Measurements from ENCODE around the gene FHL1. TPM values are rescaled to one million over a fixed set of nuclear protein-coding genes. Genes with fewer than 3 reads are reported as not detected.

FHL1 gene
- total RNA-seq, 1 experiment from 2014 or later: 15.8 TPM

DNA sequence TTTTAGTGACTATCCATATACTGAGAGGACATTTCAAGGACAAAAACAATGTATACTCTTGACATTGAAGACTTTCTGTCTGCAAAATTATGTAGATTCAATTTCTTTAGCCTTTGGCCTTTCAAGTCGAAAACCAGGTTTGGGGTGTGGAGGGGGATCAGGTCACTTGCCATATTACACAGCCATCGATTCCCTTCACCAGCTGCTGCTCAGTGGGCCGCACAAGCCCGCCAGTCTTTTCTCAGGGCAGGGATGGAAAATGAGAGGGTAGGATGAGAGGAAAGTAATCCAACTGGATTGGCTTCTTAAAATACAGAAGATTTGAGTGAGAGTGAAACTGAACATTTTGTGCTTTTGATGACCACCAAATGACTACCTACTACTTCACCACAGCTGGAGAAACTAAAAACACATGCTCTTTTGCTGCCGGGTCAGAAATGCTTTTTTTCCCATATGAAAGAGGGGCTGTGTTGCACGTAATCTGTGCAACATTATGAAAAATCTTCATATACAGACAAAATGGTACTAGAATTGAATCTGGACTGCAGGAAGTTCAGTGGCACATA, 51.4 kb downstream of the FHL1 start:
- in situ Hi-C loops (cut with HindIII; ENCODE audit: low pct_unique_long_range_greater_than_20kb, low sequenced_read_pairs): no loop called here
- no peak for DNase-seq (ENCODE audit: low read depth, low spot score)

DNA sequence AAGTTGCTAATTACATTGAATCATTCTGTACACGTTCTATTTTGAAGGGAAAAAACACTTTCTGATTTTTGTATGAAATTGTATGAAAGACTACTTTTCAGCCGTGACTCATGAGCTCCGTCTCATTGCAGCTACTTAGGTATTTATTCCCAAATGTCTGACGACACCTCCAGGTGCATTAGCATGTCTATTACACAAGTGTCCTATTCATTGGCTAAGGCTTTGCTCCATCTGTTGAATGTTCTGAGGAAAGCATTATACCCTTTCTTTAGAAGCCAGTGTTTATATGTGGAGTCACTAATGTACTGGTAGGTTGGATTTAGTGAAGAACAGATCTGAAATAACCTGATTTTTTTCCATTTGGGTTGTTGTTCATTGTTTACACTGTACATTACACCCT, 52.0 kb downstream of the FHL1 start:
- in situ Hi-C loops (cut with HindIII; ENCODE audit: low pct_unique_long_range_greater_than_20kb, low sequenced_read_pairs): no loop called here
- DNase-seq (ENCODE audit: low read depth, low spot score): no peak

DNA sequence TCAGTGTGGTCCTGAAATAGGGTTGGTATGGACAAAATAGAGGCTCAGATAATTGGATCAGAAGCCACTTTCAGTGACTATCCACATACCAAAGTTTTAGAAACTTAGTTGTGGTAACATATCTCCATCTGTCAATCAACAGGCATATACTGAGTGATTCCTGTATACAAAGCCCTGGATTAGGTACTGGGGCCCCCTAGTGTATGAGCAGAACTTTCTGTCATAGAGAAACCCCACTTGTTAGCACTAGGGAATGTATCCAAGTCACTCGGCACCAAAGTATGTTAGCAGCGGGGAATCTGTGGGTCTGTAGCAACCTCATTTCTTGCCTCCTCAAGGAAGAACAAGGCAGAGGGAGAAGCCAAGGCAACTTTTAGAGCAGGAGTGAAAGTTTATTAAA, 53.1 kb downstream of the FHL1 start:
- in situ Hi-C loops (cut with HindIII; ENCODE audit: low pct_unique_long_range_greater_than_20kb, low sequenced_read_pairs): no loop called here
- DNase-seq (ENCODE audit: low read depth, low spot score): peak; percentile 62

GRCh38 chrX:136201601-136202000, 54.3 kb downstream of the FHL1 start:
- in situ Hi-C loops (cut with HindIII; ENCODE audit: low pct_unique_long_range_greater_than_20kb, low sequenced_read_pairs): no loop called here
- DNase-seq (ENCODE audit: low read depth, low spot score): no peak

- in situ Hi-C loops (cut with HindIII; ENCODE audit: low pct_unique_long_range_greater_than_20kb, low sequenced_read_pairs): no loop called here
- no peak for DNase-seq (ENCODE audit: low read depth, low spot score)
Measured at GRCh38 chrX:136202889-136203288, 55.6 kb downstream of the FHL1 start.

- no peak for DNase-seq (ENCODE audit: low read depth, low spot score)
- in situ Hi-C loops (cut with HindIII; ENCODE audit: low pct_unique_long_range_greater_than_20kb, low sequenced_read_pairs): no loop called here
Measured at GRCh38 chrX:136203438-136203837, 56.1 kb downstream of the FHL1 start.

- no peak for DNase-seq (ENCODE audit: low read depth, low spot score)
- in situ Hi-C loops (cut with HindIII; ENCODE audit: low pct_unique_long_range_greater_than_20kb, low sequenced_read_pairs): no loop called here
Measured at GRCh38 chrX:136203951-136204350, 56.6 kb downstream of the FHL1 start.

DNA sequence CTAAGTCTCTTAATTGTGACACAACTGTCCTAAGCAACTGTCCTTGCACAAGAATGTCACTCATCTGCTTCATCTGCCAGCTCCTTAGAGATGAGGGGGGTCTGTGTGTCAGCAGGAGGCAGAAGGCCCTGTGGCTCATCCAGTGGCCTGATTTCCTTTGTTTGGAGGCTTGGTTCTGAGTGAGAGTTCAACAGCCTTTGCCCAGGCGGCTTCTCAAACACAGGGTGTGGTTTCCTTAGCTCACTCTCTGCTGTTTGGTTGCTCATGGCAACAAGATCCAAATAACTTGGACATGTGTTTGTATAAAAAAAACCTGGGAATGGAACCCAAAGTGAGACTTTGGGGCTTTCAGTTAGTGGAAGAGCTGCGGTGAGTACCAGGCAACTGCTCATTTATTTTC, 57.2 kb downstream of the FHL1 start:
- in situ Hi-C loops (cut with HindIII; ENCODE audit: low pct_unique_long_range_greater_than_20kb, low sequenced_read_pairs): no loop called here

DNA sequence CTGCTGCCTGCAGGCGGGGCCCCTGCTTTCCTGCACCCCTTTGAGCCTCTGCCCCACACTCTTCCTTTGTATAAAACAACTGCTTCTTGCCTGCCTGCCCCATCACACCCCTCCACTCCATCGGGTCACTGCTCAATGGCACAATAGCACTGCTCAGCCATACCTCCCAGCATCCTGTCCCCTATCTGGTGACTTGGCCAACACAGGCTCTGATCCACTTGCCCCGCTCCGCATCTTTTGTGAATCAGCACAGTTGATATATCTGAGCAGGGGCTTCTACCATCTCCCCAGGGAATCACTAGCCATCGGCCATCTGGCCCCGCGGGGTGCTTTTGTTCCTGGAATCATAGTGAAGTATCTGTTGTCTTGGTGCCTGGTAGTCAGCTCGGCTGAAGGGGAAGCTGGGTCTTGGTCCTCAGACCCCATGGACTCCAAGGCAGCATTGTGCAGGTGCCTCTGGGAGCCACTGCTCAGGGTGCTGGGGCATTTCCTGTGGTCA, 58.6 kb downstream of the FHL1 start:
- in situ Hi-C loops (cut with HindIII; ENCODE audit: low pct_unique_long_range_greater_than_20kb, low sequenced_read_pairs): no loop called here

More for the DNA sequence above, 57.2 kb downstream of the FHL1 start:
- no peak for DNase-seq (ENCODE audit: low read depth, low spot score)

GRCh38 chrX:136206916-136207315, 59.6 kb downstream of the FHL1 start:
- in situ Hi-C loops (cut with HindIII; ENCODE audit: low pct_unique_long_range_greater_than_20kb, low sequenced_read_pairs): no loop called here
- DNase-seq (ENCODE audit: low read depth, low spot score): no peak

More for the DNA sequence above, 58.6 kb downstream of the FHL1 start:
- DNase-seq (ENCODE audit: low read depth, low spot score): no peak

- in situ Hi-C loops (cut with HindIII; ENCODE audit: low pct_unique_long_range_greater_than_20kb, low sequenced_read_pairs): no loop called here
- DNase-seq (ENCODE audit: low read depth, low spot score): no peak
Measured at GRCh38 chrX:136207546-136207945, 60.2 kb downstream of the FHL1 start.

- in situ Hi-C loops (cut with HindIII; ENCODE audit: low pct_unique_long_range_greater_than_20kb, low sequenced_read_pairs): no loop called here
Measured at GRCh38 chrX:136209016-136209738, 61.8 kb downstream of the FHL1 start.

GRCh38 chrX:136209751-136210150, 62.4 kb downstream of the FHL1 start:
- in situ Hi-C loops (cut with HindIII; ENCODE audit: low pct_unique_long_range_greater_than_20kb, low sequenced_read_pairs): no loop called here
- DNase-seq (ENCODE audit: low read depth, low spot score): no peak

More at GRCh38 chrX:136209016-136209738, 61.8 kb downstream of the FHL1 start:
- DNase-seq (ENCODE audit: low read depth, low spot score): peak; percentile 69

DNA sequence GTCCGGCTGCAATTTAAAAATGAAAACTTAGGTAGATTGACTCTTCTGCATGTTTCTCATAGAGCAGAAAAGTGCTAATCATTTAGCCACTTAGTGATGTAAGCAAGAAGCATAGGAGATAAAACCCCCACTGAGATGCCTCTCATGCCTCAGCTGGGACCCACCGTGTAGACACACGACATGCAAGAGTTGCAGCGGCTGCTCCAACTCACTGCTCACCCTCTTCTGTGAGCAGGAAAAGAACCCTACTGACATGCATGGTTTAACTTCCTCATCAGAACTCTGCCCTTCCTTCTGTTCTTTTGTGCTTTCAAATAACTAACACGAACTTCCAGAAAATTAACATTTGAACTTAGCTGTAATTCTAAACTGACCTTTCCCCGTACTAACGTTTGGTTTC, 62.9 kb downstream of the FHL1 start:
- in situ Hi-C loops (cut with HindIII; ENCODE audit: low pct_unique_long_range_greater_than_20kb, low sequenced_read_pairs): no loop called here
- DNase-seq (ENCODE audit: low read depth, low spot score): no peak

GRCh38 chrX:136210806-136211205, 63.5 kb downstream of the FHL1 start:
- in situ Hi-C loops (cut with HindIII; ENCODE audit: low pct_unique_long_range_greater_than_20kb, low sequenced_read_pairs): no loop called here
- DNase-seq (ENCODE audit: low read depth, low spot score): no peak

GRCh38 chrX:136211766-136212556, 64.6 kb downstream of the FHL1 start:
- no peak for DNase-seq (ENCODE audit: low read depth, low spot score)
- in situ Hi-C loops (cut with HindIII; ENCODE audit: low pct_unique_long_range_greater_than_20kb, low sequenced_read_pairs): no loop called here

DNA sequence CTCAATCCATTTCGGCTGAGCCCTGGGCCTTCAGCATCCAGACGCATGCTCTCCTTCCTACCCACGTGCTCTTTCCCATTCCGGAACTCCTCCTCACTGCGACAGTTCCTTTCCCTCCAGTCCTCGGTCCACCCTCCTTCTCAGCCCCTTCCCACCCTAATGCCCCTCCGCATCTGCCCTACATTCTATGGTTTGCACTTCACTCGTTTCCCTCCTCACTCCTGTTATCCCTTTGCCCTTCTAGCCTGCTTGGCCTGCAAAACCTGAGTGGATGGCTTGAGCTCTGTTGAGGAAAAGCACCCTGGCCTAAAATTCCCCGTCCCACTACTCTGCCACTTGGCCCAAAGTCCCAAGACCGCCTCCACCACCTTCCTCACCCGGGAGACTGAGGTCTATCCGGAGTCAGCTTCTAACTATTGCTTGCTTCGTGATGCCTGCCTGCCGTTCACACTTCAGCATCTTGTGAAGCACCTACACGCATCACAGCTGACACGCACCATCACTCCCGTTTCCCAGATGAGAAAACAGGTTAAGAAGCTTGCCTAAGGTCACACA, 65.3 kb downstream of the FHL1 start:
- in situ Hi-C loops (cut with HindIII; ENCODE audit: low pct_unique_long_range_greater_than_20kb, low sequenced_read_pairs): no loop called here
- DNase-seq (ENCODE audit: low read depth, low spot score): no peak

DNA sequence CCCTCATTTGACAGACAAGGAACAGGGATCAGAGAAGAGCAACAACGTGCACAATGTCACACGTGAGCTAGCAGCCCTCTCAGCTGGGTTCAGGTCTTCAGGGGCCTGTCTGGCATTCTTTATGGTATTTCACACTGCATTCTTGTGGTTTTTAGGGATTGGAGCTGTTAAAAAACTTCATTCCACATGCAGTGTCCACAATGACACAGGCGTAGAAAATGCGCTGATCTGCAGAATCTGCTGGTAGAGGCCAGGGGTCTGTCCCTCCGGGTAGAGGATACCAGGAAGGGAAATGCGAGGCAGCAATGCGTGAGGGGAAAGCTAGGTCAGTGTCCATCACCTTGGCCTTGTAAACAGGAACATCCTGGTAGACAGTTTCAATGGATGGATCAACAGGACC, 67.2 kb downstream of the FHL1 start:
- no peak for DNase-seq (ENCODE audit: low read depth, low spot score)
- in situ Hi-C loops (cut with HindIII; ENCODE audit: low pct_unique_long_range_greater_than_20kb, low sequenced_read_pairs): no loop called here
